Activated T-cell treated with anti-CD3 and anti-CD28 coated beads, Interleukin-2, amount 50 U/mL, for 48 hours (primary cell): ENCODE results near the gene GARS1.

Source experiments
- DNase-seq, 2 experiments: peaks; one replicate each; pipeline ENCODE4 v3.0.0-alpha.2; 2020

Gene GARS1

GRCh38 chr7:30656006-30656957 is 61.6 kb downstream of the GARS1 start:
- DNase-seq: no peak

GRCh38 chr7:30657131-30657530 is 62.5 kb downstream of the GARS1 start:
- no peak for DNase-seq

- no peak for DNase-seq
Measured at GRCh38 chr7:30658479-30659074, 63.9 kb downstream of the GARS1 start.

- DNase-seq: no peak
Measured at GRCh38 chr7:30659312-30659711, 64.6 kb downstream of the GARS1 start.

GRCh38 chr7:30660331-30661255 is 65.9 kb downstream of the GARS1 start:
- DNase-seq: no peak

GRCh38 chr7:30661926-30662325 is 67.2 kb downstream of the GARS1 start:
- DNase-seq: no peak

- DNase-seq: no peak
Measured at GRCh38 chr7:30662431-30662939, 67.8 kb downstream of the GARS1 start.

- no peak for DNase-seq
Measured at GRCh38 chr7:30663414-30663813, 68.7 kb downstream of the GARS1 start.

DNA sequence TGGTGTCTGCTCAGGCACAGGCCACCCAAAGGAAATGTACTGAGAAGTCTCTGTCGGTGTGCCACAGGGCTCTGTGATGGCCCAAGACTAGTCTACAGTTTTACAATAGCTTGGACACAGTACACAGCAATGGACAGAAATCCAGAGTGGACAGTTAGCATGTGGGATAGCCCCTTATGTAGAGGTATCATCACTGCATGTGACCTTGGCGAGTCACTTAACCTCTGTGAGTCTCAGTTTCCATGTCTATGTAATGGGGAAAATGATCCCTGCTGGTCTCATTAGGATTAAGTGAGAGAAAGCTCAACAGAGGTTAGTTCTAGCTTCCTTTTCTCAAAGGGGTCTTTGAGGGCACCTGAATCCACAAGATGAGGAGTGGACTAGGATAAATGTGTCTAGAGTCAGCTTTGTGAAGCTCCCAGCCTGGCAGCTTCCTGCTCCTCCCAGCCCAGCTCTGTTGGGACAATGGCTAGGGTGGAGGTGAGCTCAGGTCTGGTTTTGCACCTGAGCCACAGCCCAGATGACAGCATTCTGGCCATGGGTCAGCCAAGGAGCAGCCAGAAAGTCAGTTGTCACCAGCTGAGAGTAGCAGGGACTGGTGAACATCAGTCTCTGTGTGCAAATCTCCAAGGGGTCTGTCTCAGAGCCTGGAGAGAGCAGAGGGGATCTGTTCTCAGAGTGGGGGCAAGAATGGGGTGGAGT is 69.7 kb downstream of the GARS1 start:
- no peak for DNase-seq

DNA sequence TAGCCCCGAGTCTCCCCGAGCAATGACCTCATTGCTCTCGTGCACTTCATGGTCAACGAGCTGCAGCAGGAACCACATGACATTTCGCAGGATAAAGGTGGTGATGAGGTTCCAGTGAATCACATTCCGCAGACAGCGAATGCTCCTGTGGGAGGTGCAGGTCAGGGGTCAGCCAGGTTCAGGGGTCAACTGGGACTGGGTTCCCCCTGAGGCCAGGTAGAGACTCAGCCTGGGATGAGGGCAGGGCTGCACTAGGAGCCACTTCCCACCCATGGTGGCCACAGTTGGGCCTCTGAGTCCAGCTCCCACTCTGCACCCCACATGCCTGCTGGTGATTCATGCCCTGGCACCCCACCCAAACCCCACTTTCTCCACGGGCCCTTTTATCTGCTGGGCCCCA is 70.4 kb downstream of the GARS1 start:
- no peak for DNase-seq

- DNase-seq: no peak
Measured at GRCh38 chr7:30665449-30665848, 70.8 kb downstream of the GARS1 start.

DNA sequence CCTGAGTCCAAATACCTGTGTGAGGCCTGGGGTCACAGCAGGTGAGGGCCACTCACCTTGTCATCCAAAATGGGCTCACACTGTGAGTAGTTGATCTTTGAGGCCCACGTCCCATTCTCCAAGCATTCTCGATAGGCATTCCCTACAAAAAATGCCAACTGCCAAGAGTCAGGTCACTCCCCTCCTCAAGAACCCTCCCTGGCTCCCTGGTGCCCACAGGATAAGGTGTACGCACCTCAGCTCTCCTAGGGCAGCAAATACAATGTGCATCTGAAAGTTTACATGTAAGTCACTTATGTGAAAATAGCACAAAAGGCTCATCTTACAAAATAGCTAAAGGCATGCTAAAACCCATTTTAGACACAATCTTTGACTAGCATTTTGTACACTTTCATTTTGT is 72.5 kb downstream of the GARS1 start:
- DNase-seq: no peak

GRCh38 chr7:30668102-30668501 is 73.4 kb downstream of the GARS1 start:
- no peak for DNase-seq

- DNase-seq: peak in 1 of 2 experiments; percentile 27
Measured at GRCh38 chr7:30671793-30672465, 77.3 kb downstream of the GARS1 start.

DNA sequence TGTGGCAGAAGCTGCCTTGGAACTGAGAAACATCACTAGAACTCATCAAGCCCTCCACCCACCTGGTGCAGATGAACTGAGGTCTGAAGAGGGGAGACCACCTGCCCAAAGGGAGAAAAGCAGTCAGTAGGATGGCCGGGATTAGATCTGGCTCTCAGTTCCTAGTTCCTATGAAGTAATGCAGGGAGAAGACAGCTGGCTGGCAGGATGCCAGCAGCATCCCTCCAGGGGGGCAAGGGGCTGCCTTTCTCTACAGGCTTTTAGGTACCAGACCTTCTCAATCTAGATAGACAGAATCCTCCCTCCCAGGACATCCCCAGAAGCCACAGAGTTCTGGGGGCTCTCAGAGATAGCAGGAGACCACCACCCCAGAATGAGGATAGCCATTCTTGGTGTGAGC is 79.7 kb downstream of the GARS1 start:
- DNase-seq: no peak

- DNase-seq: no peak
Measured at GRCh38 chr7:30674876-30675275, 80.2 kb downstream of the GARS1 start.

DNA sequence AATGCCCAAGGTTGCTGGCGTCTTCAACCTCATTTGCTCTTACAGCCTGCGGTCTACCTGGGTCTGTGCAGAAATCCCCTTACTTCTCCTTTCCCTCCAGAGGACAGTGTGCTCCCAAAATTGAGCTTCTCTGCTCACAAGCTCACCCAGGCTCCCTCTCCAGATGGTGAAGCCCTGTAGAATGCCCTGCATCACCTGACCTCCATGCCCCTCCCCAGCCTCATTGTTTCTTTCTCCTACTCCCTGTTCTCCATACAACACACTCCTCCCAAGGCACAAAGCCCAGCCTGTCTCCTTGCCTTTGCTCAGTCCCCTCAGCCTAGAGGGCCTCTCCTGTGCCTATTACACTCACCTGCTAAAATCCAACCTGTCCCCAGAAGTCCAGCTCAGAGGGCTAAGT is 84.1 kb downstream of the GARS1 start:
- no peak for DNase-seq

GRCh38 chr7:30679664-30680063 is 85.0 kb downstream of the GARS1 start:
- DNase-seq: no peak

GRCh38 chr7:30681331-30681797 is 86.7 kb downstream of the GARS1 start:
- DNase-seq: no peak

DNA sequence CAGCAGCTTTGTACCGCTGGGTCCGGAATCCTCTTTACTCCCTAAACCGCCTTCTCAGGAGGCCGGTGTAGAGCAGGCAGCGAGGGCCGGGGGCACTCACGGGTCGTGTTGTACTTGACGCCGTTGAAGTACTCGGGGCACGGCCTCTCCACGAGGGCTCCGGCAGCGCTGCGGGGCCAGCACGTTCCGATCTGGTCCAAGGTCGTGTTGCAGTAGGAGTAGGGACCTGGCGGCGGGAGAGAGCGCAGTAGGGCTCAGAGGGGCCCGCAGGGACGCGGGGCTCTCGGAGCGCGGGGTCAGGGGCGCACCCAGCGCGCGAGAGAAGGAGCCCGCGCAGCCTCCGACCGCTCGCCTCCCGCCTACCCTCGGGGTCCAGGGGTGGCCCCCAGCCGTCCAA is 87.1 kb downstream of the GARS1 start:
- peak in 1 of 2 experiments; percentile 31 for DNase-seq

GRCh38 chr7:30682212-30683083 is 87.8 kb downstream of the GARS1 start, which contains the start of gene CRHR2:
Gene CRHR2, minus strand, starts transcription at chr7:30682456. Its CDS starts 176 bp downstream, at chr7:30682280.
- peak; percentile 44 to 61 for DNase-seq
